Kidney glomerular epithelial cell (primary cell): ENCODE results near the gene CNIH1.

Experiments
- DNase-seq: peaks from one replicate; lab custom pipeline; 2025; lab: John Stamatoyannopoulos, UW

The CNIH1 gene

DNA sequence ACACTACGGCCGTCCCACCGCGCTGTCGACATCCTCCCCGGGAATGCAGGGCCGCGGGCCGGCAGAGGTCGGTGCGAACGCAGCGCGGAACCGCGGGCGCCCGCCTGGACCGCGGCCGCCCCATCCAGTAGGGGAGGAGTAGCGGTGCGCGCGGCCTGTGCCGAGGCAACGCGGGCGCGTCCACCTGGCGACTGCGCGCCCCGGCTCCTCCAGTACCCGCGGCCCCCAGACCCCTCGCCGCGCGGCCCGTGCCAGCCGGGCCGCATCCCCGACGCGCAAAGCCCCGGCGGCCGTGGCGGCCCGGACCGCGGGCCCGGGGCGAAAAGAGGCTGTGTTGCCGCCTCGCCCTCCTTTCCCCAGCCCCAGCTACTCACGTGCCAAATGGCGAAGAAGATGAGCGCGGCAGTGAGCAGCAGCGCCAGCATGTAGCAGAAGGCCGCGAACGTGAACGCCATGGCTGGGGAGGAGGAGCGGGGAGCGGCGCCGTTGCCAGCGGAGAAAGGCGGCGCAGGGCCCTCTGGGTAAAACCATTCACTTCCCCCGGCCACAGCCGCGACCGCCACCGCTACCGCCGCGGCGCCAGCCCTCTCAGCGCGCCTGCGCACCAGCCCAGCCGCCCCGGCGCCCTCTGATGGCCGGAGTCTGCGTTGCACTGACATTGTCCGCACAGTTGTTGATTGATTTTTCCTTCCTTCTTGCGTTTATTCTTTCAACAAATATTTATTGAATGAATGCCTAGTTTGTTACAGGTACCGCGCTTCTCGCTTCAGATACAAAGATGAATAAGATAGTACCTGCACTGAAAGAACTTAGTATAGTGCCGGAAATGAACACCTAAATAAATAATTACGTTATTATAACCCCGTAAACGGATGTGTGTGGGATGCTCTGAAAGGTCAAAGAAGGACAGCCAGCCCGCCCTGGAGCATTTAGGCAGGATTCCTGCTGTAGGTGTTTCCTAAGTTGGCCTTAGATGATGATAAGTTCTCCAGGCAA is at the start of gene CNIH1:
Gene CNIH1, minus strand, starts transcription at position 502 of the 996 bp plus-strand sequence. Its CDS starts 47 bp downstream, at position 455.
- peak; percentile 81 for DNase-seq

- DNase-seq = no peak
Observed at GRCh38 chr14:54490445-54491175, 49.4 kb upstream of the CNIH1 start.

- DNase-seq = no peak
Observed at GRCh38 chr14:54489731-54490444, 48.7 kb upstream of the CNIH1 start.

DNA sequence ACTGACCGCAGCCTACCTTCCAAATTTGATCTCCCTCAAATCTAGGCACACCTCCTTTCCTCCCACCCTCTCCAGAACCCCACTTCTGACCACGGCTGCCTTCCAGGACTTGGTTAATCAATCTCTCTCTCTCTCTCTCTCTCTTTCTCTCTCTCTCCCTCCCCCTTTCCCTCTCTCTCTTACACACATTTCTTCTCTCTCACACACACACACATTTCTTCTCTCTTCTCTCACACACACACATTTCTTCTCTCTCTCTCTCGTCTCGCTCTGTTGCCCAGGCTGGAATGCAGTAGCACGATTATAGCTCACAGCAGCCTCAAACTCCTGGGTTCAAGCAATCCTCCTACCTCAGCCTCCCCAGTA is 48.1 kb upstream of the CNIH1 start:
- no peak for DNase-seq

- peak; percentile 84 for DNase-seq
Observed at GRCh38 chr14:54488646-54489317, 47.6 kb upstream of the CNIH1 start, which contains the start of gene GMFB. TSS of gene GMFB (minus strand) at chr14:54488980. CDS start at chr14:54488927, 53 bp downstream.

- no peak for DNase-seq
Observed at GRCh38 chr14:54488318-54488645, 47.1 kb upstream of the CNIH1 start.

DNA sequence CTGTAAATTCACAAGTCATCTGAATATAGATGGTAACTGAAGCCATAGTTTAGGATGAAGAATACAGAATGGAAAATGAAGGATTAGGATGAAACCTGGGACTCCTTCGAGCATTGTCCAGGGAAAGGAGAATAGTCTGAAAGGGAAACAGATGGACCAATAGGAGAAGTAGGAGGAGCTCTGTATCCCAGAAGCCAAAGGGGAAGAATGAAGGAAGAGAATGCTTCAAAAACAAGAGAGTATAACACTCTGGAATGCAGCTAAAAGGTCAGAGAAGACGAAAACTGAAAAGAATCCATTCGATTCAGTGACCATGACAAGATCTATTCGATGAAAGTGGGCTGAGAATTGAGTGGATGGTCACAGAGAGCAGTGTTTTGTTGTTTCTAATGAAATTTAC is 46.6 kb upstream of the CNIH1 start:
- peak; percentile 55 for DNase-seq

GRCh38 chr14:54486685-54487084 is 45.5 kb upstream of the CNIH1 start:
- DNase-seq = no peak

DNA sequence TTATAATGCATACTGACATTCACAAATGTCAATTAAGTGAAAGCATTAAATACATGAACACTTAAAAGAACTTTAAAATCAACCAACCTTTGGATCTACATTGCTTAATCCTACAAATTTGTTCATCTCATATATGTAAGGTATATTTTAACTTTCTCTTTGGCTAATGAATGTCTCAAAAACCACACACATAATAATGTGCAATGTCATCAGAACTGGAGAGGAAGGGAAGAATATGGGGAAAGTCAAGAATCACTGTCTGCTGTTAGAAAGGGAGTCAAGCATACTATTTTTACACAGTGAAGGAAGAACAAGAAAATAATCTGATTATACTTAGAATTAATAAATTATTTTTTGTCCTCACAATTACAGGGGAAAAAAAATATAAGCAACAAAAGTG is 42.7 kb upstream of the CNIH1 start:
- peak; percentile 13 for DNase-seq

- no peak for DNase-seq
Observed at GRCh38 chr14:54483073-54483745, 42.0 kb upstream of the CNIH1 start.

DNA sequence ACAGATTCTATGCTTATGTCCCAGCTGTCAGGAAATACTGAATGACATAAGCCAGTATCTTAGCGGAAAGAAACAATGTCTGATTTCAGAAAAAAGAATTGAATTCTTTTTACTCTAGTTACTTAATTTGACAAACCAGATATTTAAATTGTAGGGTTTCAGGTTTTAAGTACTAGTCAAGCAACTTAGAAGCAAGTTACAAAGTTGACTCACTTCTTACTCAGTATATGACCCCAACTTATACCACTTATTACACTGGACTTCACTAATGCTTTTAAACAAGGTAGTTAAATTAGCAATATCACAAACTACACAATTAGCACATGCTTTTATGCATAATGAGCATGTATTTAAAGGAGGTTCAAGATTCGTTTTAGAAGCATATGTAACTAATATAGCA is 40.5 kb upstream of the CNIH1 start:
- no peak for DNase-seq

DNA sequence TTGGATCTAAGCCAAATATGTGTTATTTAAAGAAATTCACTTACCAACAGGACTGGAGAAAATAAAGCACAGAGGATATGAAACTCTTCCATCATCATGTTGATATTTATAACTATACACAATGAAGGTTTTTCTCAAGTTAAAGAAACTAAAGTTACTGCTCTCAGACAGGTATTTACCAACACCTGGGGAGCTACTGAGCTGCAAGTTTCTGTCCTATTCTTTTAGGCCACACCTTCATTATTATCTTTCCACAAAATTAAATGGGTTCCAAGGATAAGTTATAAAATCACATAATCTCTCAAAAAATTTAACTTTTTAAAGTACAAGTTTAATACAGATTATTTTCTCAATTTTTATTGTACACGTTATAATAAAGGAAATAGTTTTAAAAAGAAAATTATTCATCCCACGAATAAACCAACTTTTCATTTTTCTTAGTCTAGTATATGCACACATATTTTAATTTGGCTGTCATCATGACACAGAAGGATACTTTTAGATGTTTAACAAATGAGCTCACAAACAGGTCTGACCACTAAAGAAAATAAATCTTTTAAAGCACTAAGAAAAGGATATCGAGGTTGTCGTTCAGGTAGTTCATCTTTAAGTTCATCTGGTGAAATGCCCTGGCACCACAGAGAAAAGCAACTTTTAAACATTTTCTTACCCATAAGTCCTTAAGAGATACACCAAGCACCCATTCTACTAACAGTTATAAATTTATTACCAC is 39.8 kb upstream of the CNIH1 start:
- DNase-seq = no peak

- no peak for DNase-seq
Observed at GRCh38 chr14:54478636-54479215, 37.6 kb upstream of the CNIH1 start.

- DNase-seq = no peak
Observed at GRCh38 chr14:54475911-54476310, 34.7 kb upstream of the CNIH1 start.

- no peak for DNase-seq
Observed at GRCh38 chr14:54475187-54475899, 34.2 kb upstream of the CNIH1 start.

DNA sequence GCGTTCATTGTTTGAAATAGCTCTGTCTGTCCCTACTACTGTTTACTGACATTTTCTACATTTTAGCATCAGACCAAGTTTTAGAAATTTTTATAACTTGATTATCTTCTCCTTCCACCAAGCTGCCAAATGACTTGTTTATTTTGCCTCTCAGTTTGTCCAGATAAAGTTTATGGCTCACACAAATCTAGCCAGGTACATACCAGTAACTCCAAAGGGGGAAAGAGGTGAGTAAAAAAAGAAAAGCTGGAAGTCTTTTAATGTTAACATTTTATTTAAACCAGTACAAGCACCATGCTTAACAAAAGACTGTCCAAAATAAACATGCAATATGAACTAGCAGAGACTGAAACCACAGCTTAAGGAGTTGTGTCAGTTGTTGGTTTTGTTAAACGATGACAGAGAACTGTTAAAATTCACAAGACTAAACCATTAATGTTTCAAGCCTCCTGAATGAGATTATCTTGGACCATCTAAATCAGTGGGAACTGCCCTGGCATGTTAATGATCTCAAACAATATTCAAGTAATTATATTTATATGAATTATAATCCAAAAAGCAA is 33.1 kb upstream of the CNIH1 start:
- no peak for DNase-seq

GRCh38 chr14:54472315-54472714 is 31.1 kb upstream of the CNIH1 start:
- DNase-seq = no peak

DNA sequence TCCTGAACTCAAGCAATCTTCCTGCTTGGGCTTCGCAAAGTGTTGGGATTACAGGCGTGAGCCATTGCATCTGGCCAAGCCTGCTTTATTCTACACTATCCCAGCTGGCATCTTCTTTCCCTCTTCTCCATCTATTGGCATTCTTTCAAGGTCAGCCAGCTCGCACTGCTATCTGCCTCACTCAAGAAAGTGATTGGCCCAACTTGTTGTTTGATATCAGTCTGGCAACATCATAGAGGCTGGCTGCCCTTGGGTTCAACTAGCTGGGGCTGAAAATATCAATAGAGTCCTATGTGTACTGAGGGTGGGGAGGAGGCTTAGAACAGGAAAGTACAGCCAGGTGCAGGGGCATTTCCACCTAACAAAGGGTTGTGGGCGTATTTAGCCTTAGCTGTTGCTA is 30.5 kb upstream of the CNIH1 start:
- DNase-seq = no peak

GRCh38 chr14:54470701-54471100 is 29.5 kb upstream of the CNIH1 start:
- no peak for DNase-seq
